K562 (cell line): ENCODE results near the gene COBLL1. TPM values are rescaled to one million over a fixed set of nuclear protein-coding genes. Genes with fewer than 3 reads are reported as not detected.

Experiments used
- ATAC-seq: fragments of 200-7000 bp; cut with Tn5 transposase; 3 replicates; pipeline ENCODE4 v1.9.1; 2020; ENCODE audit warnings: moderate library complexity
- BruUV-seq: library from RNA; stranded (reverse); fragments of 400-500 nt; replicated peaks from 2 replicates; lab custom pipeline; 2021; lab: Mats Ljungman, UMichigan
- CTCF ChIA-PET: fragments of 300-600 bp; formaldehyde crosslinking; extraction: SDS; loops from one replicate; lab custom pipeline; 2021; ENCODE audit warnings: low intra/inter-chr PET ratio; lab: Yijun Ruan, JAX
- POLR2A ChIA-PET: fragments of 300-600, 350-650 bp; sonication (Branson Sonifier 250); formaldehyde crosslinking; extraction: SDS; loops from one replicate; lab custom pipeline; 2021; ENCODE audit warnings: antibody characterized with exemption, inconsistent platforms; lab: Yijun Ruan, JAX
- DNase-seq, 4 experiments: peaks; one replicate each; pipeline versions ENCODE4 v3.0.0 to v3.0.0-alpha.2; 2011 to 2018; ENCODE audit warnings: low spot score in 3 of 4, mixed read lengths in 3 of 4; ENCODE audit errors: extremely low read depth in 1 of 4
- FAIRE-seq: peaks from 2 replicates; lab custom pipeline; 2011; peaks lifted over from hg19 to GRCh38; lab: Jason Lieb, UNC
- H2AFZ ChIP-seq: 2 replicates; pipeline ENCODE4 v1.6.0; 2011; ENCODE audit warnings: low read depth, low read length, control low read depth, inconsistent platforms
- H3K27ac ChIP-seq: fragments of 200-600 bp; 3 replicates; pipeline ENCODE4 v1.8.0; 2011; ENCODE audit warnings: low read depth, mild to moderate bottlenecking, control low read depth, inconsistent platforms, low read length, moderate library complexity, mixed read lengths; ENCODE audit errors: extremely low read depth
- H3K27me3 ChIP-seq, 2 experiments: fragments of 300-600 bp in 1 of 2; 2 replicates in 1 of 2; 3 replicates in 1 of 2; pipeline versions ENCODE4 v1.6.0 to v1.8.0; 2011; ENCODE audit warnings: inconsistent platforms in 2 of 2, low read length in 2 of 2, mild to moderate bottlenecking in 1 of 2, mixed read lengths in 1 of 2, moderate library complexity in 1 of 2; ENCODE audit not compliant: control insufficient read depth in 2 of 2, insufficient read depth in 2 of 2
- H3K36me3 ChIP-seq: fragments of 300-600 bp; 3 replicates; pipeline ENCODE4 v1.8.0; 2011; ENCODE audit warnings: mild to moderate bottlenecking, low read length, inconsistent platforms; ENCODE audit not compliant: control insufficient read depth, insufficient read depth
- H3K4me1 ChIP-seq, 2 experiments: fragments of 200-600 bp in 1 of 2; replicated peaks in 1 of 2; 2 replicates in 1 of 2; 3 replicates in 1 of 2; pipeline versions ENCODE4 v1.5.1 to v1.8.0; 2011; ENCODE audit warnings: inconsistent platforms in 2 of 2, low read length in 2 of 2, mild to moderate bottlenecking in 1 of 2, mixed read lengths in 1 of 2, moderate library complexity in 1 of 2; ENCODE audit not compliant: control insufficient read depth in 2 of 2, insufficient read depth in 2 of 2
- H3K4me2 ChIP-seq: 2 replicates; pipeline ENCODE4 v1.6.1; 2011; ENCODE audit warnings: low read length, control low read depth, inconsistent platforms, mixed read lengths; ENCODE audit not compliant: insufficient read depth
- H3K4me3 ChIP-seq: fragments of 200-600 bp; sonication (generic), shearing (Covaris generic); 2 replicates; pipeline ENCODE4 v1.5.1; 2016; ENCODE audit warnings: control low read depth, inconsistent platforms
- H3K79me2 ChIP-seq: fragments of 200-600 bp; 3 replicates; pipeline ENCODE4 v1.8.0; 2011; ENCODE audit warnings: low read length, inconsistent platforms; ENCODE audit not compliant: control insufficient read depth, insufficient read depth
- H3K9ac ChIP-seq, 2 experiments: 2 replicates each; pipeline versions ENCODE4 v1.6.0 to v1.6.1; 2011; ENCODE audit warnings: low read depth in 2 of 2, low read length in 2 of 2, control low read depth in 1 of 2, inconsistent platforms in 1 of 2, mild to moderate bottlenecking in 1 of 2, mixed read lengths in 1 of 2; ENCODE audit not compliant: insufficient read depth in 1 of 2
- H3K9me1 ChIP-seq: one replicate; pipeline ENCODE4 v1.6.0; 2011; ENCODE audit warnings: inconsistent platforms, mild to moderate bottlenecking, low read length, moderate library complexity; ENCODE audit not compliant: control insufficient read depth, insufficient read depth
- H3K9me3 ChIP-seq: replicated peaks from 2 replicates; pipeline ENCODE4 v1.5.1; 2011; ENCODE audit warnings: low read depth, low read length, inconsistent platforms; ENCODE audit not compliant: control insufficient read depth, insufficient read depth
- H4K20me1 ChIP-seq: replicated peaks from 2 replicates; pipeline ENCODE4 v1.6.1; 2011; ENCODE audit warnings: low read length, inconsistent platforms, mixed read lengths; ENCODE audit not compliant: control insufficient read depth, insufficient read depth
- ID3 ChIP-seq, 2 experiments: fragments of 250-450 bp in 1 of 2; fragments of 450-650 bp in 1 of 2; sonication (Bioruptor Pico) in 1 of 2; IDR thresholded peaks; 2 replicates each; pipeline versions ENCODE4 v1.6.1 to v1.8.0; 2016 to 2021; ENCODE audit warnings: mild to moderate bottlenecking in 2 of 2, moderate library complexity in 2 of 2, missing compliant biosample characterization in 1 of 2, missing genetic modification characterization in 1 of 2
- MBD2 ChIP-seq: sonication (generic); IDR thresholded peaks from 2 replicates; pipeline ENCODE4 v1.6.1; 2016; ENCODE audit warnings: low read depth, borderline replicate concordance
- ZBTB43 ChIP-seq: sonication (generic); formaldehyde crosslinking; IDR thresholded peaks from 2 replicates; pipeline ENCODE4 v1.8.0; 2023; ENCODE audit warnings: mild to moderate bottlenecking, missing genetic modification reagents
- ZNF140 ChIP-seq: fragments of 250-450 bp; sonication (Bioruptor Pico); IDR thresholded peaks from 2 replicates; pipeline ENCODE4 v1.8.0; 2021; ENCODE audit warnings: moderate library complexity, mild to moderate bottlenecking, inconsistent platforms
- ZNF184 ChIP-seq: sonication (generic); formaldehyde crosslinking; IDR thresholded peaks from 2 replicates; pipeline ENCODE4 v1.5.0; 2020; ENCODE audit warnings: missing genetic modification reagents
- ZNF224 ChIP-seq: sonication (generic); formaldehyde crosslinking; IDR thresholded peaks from 2 replicates; pipeline ENCODE4 v1.8.0; 2022; ENCODE audit warnings: mild to moderate bottlenecking, missing genetic modification reagents
- ZNF274 ChIP-seq: IDR thresholded peaks from 2 replicates; pipeline ENCODE4 v1.6.1; 2011; ENCODE audit warnings: low read depth, mild to moderate bottlenecking, low read length, moderate library complexity, borderline replicate concordance
- ZNF347 ChIP-seq: fragments of 450-650 bp; formaldehyde crosslinking; IDR thresholded peaks from 2 replicates; pipeline ENCODE4 v1.4.0; 2020; ENCODE audit warnings: low read depth, mild to moderate bottlenecking, moderate library complexity
- ZNF668 ChIP-seq: fragments of 250-450 bp; sonication (Bioruptor Pico); IDR thresholded peaks from 2 replicates; pipeline ENCODE4 v1.8.0; 2022; ENCODE audit warnings: mild to moderate bottlenecking, inconsistent platforms
- ZNF766 ChIP-seq: fragments of 200-800 bp; sonication (Bioruptor generic); conservative IDR thresholded peaks from 2 replicates; pipeline ENCODE4 v1.6.1; 2016; ENCODE audit warnings: missing genetic modification characterization, missing compliant biosample characterization
- ZNF780A ChIP-seq: fragments of 250-450 bp; sonication (Bioruptor Pico); IDR thresholded peaks from 2 replicates; pipeline ENCODE4 v1.5.0; 2021; ENCODE audit warnings: mild to moderate bottlenecking
- ZNF79 ChIP-seq: fragments of 250-450 bp; sonication (Bioruptor Pico); IDR thresholded peaks from 2 replicates; pipeline ENCODE4 v1.4.0; 2020; ENCODE audit warnings: low read depth, mild to moderate bottlenecking, moderate library complexity
- WGBS: fragments of 100-300 bp; shearing (Covaris generic); methylation state at CpG from one replicate; pipeline ENCODE4 v1.1.6; 2016; ENCODE audit warnings: low coverage, mixed read lengths; ENCODE audit not compliant: insufficient coverage; ENCODE audit errors: missing lambda C conversion rate; 5-methylcytosine and 5-hydroxymethylcytosine counted together
- in situ Hi-C: fragments of 300-500 bp; cut with MboI; formaldehyde crosslinking; loops from 4 replicates; pipeline ENCODE4 v1.15.0; 2018; ENCODE audit warnings: inconsistent platforms, mixed read lengths
- intact Hi-C: fragments of 100-400 bp; cut with micrococcal nuclease; formaldehyde crosslinking; loops from 2 replicates; pipeline ENCODE4 v1.14.2; 2022
- polyA plus RNA-seq, 8 experiments: library from polyadenylated mRNA; depleted of rRNA in 4 of 8; stranded (reverse) in 5 of 8; unstranded in 3 of 8; fragments of >200 nt; fragmentation: Nextera tagmentation in 2 of 8; fragmentation: Illumina TruSeq in 1 of 8; extraction: Ambion mirVana in 2 of 8; extraction: Trizol in 1 of 8; gene quantifications; 2 replicates each; pipeline versions ENCODE4 v1.2.1 to v1.2.3, GENCODE V29; 2011 to 2014; ENCODE audit warnings: inconsistent platforms in 1 of 8, missing spikeins in 1 of 8
- total RNA-seq, 7 experiments: library from RNA; depleted of rRNA in 6 of 7; stranded (reverse); fragments of >200 nt in 6 of 7; fragmentation: Illumina TruSeq in 2 of 7; extraction: Trizol in 2 of 7; gene quantifications; 2 replicates each; pipeline versions ENCODE4 v1.2.1 to v1.2.3, GENCODE V29; 2011 to 2021; ENCODE audit warnings: low replicate concordance in 1 of 7
- TF ChIP-seq, protein P1 (sequence below): sonication (generic); formaldehyde crosslinking; IDR thresholded peaks from 2 replicates; pipeline ENCODE4 v1.9.0; 2022; ENCODE audit warnings: mild to moderate bottlenecking, missing genetic modification reagents

COBLL1 gene
- total and polyA plus RNA-seq, 9 of the 15 experiments (the other 6 are each of a cell fraction or from before 2014, with no cell fraction given) = 0.07 to 1.6 (median 0.71) TPM

GRCh38 chr2:164681009-164681408, 160.6 kb downstream of the COBLL1 start (continued):
- no peak for TF ChIP-seq ZNF224 (CRISPR knock-in tag)
- no peak for TF ChIP-seq MBD2

- Histone ChIP-seq H2AFZ (no peak overlapping the region), H3K4me1 (no peaks in the 10 kb centered on the region), H3K79me2 (no peaks in the 10 kb centered on the region), H3K9me3 (no peaks in the 10 kb centered on the region), H4K20me1 (no peaks in the 10 kb centered on the region), H3K9me1 (no peaks in the 10 kb centered on the region), H3K27me3 (no peaks in the 10 kb centered on the region), H3K36me3 (no peaks in the 10 kb centered on the region), H3K27ac (no peak overlapping the region), H3K4me3 (no peak overlapping the region), H3K9ac (no peak overlapping the region), H3K4me2 (no peak overlapping the region)
- no peak for DNase-seq
- ChIA-PET POLR2A (no interaction called here), CTCF (no interaction called here)
- BruUV-seq = no TSS peak
- in situ Hi-C loops = no loop called here
- no peak for FAIRE-seq
- no peak for ATAC-seq
- intact Hi-C loops = no loop called here
- TF ChIP-seq ZNF668 (CRISPR knock-in tag) (no peak), ZNF780A (CRISPR knock-in tag) (no peak), ZNF140 (CRISPR knock-in tag) (no peak), ZNF274 (no peak), ID3 (CRISPR knock-in tag; IDR thresholded peaks at IDR 0.05) (no peak), ID3 (tag; IDR thresholded peaks at IDR 0.05) (no peak), ZNF766 (CRISPR knock-in tag) (no peak), ZNF79 (CRISPR knock-in tag) (no peak), ZBTB43 (no peak), ZNF184 (no peak), ZNF347 (CRISPR knock-in tag) (no peak)
- TF ChIP-seq, protein P1, sequence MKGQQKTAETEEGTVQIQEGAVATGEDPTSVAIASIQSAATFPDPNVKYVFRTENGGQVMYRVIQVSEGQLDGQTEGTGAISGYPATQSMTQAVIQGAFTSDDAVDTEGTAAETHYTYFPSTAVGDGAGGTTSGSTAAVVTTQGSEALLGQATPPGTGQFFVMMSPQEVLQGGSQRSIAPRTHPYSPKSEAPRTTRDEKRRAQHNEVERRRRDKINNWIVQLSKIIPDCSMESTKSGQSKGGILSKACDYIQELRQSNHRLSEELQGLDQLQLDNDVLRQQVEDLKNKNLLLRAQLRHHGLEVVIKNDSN (CRISPR knock-in tag) = no peak
- WGBS = 7% methylated on average over 4 of the region's 4 CpGs
Measured at GRCh38 chr2:164678631-164679149, 162.9 kb downstream of the COBLL1 start.
